Measurements from ENCODE around the gene RYR1.
"Not testable (repeated sequence)": the region's sequence is repeated elsewhere in the genome, so short reads cannot be mapped to it uniquely, and the experiment has no call there.

Gene RYR1

GRCh38 chr19:38425810-38426466 is 7.6 kb upstream of the RYR1 start, which contains the start of gene RASGRP4:
Gene RASGRP4, minus strand, starts transcription at chr19:38426219. Its CDS starts 128 bp downstream, at chr19:38426091.
- DNase-seq (ENCODE audit: low read depth in 2 of 2): no peak

DNA sequence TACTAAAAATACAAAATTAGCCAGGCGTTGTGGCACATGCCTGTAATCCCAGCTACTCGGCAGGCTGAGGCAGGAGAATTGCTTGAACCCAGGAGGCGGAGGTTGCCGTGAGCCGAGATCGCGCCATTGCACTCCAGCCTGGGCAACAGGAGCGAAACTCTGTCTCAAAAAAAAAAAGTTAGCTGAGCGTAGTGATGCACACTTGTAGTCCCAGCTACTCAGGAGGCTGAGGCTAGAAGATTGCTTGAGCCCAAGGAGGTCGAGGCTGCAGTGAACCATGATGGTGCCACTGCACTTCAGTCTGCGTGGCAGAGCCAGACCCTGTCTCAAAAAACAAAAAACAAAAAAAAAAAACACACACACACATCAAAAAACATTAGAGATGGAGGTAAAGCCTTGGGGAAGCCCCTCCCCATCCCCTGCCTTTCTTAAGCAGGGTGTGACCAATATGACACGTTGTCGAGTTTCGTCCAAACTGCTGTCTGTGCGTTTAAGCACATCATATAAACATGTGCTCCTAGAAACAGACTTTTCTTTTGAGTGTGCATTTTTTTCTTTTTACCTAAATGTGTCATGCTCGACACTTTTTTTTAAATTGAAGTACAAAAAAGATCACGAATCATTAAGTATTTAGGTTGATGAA is 6.3 kb upstream of the RYR1 start:
- not testable (repeated sequence) for DNase-seq (ENCODE audit: low read depth in 2 of 2)

DNA sequence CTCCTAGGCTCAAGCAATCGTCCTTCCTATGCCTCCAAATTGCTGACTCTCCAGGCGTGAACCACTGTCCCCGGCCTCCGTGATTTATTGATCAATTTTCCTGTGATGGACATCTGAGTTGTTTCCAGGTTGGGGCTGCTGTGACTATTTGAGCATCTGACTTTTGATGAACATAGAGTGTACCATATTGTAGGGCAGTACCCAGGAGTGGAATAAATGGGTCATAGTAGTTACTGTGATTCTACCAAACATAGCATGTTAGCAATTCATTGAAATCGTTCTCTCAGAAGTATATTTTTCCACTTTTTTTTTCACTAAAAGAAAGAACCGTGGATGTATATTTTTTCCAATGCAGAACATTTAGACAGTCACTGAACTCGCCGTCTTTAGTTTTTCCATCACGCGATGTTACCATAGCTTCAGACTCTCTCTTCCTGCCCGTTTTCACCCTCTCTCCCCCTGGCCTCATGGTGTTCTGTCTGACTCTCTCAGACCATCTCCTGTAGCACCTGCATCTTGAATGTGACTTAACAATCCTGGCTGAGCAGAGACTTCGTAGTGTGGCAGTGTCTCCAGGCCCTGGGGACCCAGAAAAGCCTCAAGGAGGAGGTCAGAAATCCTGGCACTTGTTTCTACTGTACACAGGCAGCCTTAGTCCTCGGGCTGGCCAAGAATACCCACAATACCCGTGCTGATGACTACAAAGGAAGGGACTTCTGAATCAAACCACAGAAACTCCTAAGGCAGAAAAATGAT is 4.3 kb upstream of the RYR1 start:
- no peak for DNase-seq (ENCODE audit: low read depth in 2 of 2)

- DNase-seq (ENCODE audit: low read depth in 2 of 2): no peak
Measured at GRCh38 chr19:38429811-38430156, 3.7 kb upstream of the RYR1 start.

DNA sequence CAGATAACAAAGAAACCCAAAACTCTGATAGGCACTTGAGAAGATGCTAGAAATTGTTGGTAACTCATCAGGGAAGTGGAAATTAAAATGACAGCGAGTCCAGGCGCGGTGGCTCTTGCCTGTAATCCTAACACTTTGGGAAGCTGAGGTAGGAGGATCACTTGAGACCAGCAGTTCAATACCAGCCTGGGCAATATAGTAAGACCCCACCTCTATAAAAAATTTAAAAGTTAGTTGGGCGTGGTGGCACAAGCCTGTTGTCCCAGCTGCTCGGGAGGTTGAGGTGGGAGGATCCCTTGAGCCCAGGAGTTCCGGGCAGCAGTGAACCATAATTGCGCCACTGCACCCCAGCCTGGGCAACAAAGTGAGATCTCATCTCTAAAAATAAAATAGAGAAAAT is 2.6 kb upstream of the RYR1 start:
- DNase-seq (ENCODE audit: low read depth in 2 of 2): no peak

DNA sequence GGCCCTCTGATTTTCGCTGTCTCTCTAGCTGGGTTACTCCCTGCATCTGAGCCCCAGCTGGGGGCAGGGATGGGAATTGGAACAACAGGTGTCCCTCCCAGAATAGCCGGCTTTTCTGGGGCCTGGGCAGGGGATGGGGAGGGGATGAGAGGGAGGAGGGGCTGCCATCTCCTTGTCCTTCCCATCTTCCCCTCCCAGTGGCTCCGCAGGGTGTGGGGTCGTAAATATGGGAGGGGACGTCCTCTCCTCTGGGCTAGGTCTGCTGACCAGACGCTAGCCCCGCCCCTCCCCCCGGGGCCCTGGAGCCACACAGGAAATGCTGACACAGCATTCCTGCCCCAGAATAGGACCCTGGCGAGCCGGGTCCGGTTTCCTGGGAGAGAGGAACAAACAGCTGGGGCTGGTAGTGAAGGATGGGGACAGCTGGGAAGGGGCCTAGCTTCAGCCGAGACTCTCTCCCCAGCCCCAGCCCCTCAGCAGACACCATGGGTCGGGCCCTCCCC is 1.1 kb downstream of the RYR1 start:
- no peak for DNase-seq (ENCODE audit: low read depth in 2 of 2)

GRCh38 chr19:38437295-38437694 is 3.8 kb downstream of the RYR1 start:
- DNase-seq (ENCODE audit: low read depth in 2 of 2): no peak

DNA sequence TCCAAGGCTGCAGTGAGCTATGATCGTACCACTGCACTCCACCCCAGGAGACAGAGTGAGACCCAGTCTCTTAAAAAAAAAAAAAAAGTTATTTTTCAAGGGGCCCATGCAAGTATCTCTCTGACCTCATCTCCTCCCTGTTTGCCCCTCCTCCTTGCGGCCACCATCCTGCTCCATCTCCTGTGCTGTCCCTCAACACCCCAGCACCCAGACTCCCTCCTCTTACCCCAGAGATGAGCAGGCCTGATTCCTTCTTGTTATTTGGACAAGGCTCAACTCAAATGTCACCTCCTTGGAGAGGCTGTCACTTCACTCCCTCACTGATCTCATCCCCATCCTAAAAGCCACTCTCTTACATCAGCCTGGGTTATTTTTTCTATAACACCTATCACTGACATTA is 4.4 kb downstream of the RYR1 start:
- no peak for DNase-seq (ENCODE audit: low read depth in 2 of 2)

GRCh38 chr19:38440592-38440991 is 7.1 kb downstream of the RYR1 start:
- DNase-seq (ENCODE audit: low read depth in 2 of 2): no peak

- DNase-seq (ENCODE audit: low read depth in 2 of 2): no peak
Measured at GRCh38 chr19:38441657-38442348, 8.3 kb downstream of the RYR1 start.

GRCh38 chr19:38442736-38443135 is 9.2 kb downstream of the RYR1 start:
- DNase-seq (ENCODE audit: low read depth in 2 of 2): no peak

- DNase-seq (ENCODE audit: low read depth in 2 of 2): no peak
Measured at GRCh38 chr19:38443458-38443999, 10.0 kb downstream of the RYR1 start.

- no peak for DNase-seq (ENCODE audit: low read depth in 2 of 2)
Measured at GRCh38 chr19:38444026-38444425, 10.5 kb downstream of the RYR1 start.

GRCh38 chr19:38445362-38445761 is 11.9 kb downstream of the RYR1 start:
- no peak for DNase-seq (ENCODE audit: low read depth in 2 of 2)

- no peak for DNase-seq (ENCODE audit: low read depth in 2 of 2)
Measured at GRCh38 chr19:38448225-38448624, 14.7 kb downstream of the RYR1 start.

GRCh38 chr19:38449518-38449917 is 16.0 kb downstream of the RYR1 start:
- DNase-seq (ENCODE audit: low read depth in 2 of 2): no peak

DNA sequence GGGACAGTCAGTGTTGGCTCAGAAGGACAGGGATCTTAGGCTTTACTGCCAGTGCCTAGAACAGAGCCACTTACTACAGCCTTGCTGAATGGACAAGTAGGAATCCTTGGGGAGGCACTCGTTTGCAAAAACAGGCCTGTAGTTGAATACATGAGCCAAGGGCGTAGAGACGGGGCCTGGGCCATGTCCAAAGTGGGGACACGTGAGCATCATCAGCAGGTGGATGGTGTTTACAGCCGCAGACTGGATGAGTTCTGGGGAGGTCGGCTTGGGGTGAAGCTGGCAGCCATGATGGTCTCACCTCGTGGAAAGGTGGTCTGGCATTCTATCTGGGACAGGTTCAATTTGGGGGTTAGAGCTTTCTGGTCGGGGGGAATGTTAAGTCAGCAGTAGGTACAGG is 17.5 kb downstream of the RYR1 start:
- no peak for DNase-seq (ENCODE audit: low read depth in 2 of 2)

GRCh38 chr19:38451629-38452028 is 18.1 kb downstream of the RYR1 start:
- DNase-seq (ENCODE audit: low read depth in 2 of 2): no peak

- no peak for DNase-seq (ENCODE audit: low read depth in 2 of 2)
Measured at GRCh38 chr19:38452430-38453366, 19.2 kb downstream of the RYR1 start.

- DNase-seq (ENCODE audit: low read depth in 2 of 2): no peak
Measured at GRCh38 chr19:38453596-38453995, 20.1 kb downstream of the RYR1 start.

- DNase-seq (ENCODE audit: low read depth in 2 of 2): no peak
Measured at GRCh38 chr19:38455031-38455430, 21.5 kb downstream of the RYR1 start.
